GM19438 (cell line): Measurements from ENCODE around the gene ZNG1A.
"Not testable (repeated sequence)": the region's sequence is repeated elsewhere in the genome, so short reads cannot be mapped to it uniquely, and the experiment has no call there.

Experiments used
- ATAC-seq: cut with Tn5 transposase; IDR thresholded peaks from one replicate; pipeline ENCODE4 v1.9.1; 2021; ENCODE audit warnings: low read depth; ENCODE audit not compliant: unreplicated experiment

ZNG1A gene

GRCh38 chr9:99867-100266, 79.0 kb downstream of the ZNG1A start:
- not testable (repeated sequence) for ATAC-seq

- ATAC-seq = not testable (repeated sequence)
Measured at GRCh38 chr9:98775-99174, 80.1 kb downstream of the ZNG1A start.

- ATAC-seq = not testable (repeated sequence)
Measured at GRCh38 chr9:94992-95391, 83.9 kb downstream of the ZNG1A start.

GRCh38 chr9:94323-94722, 84.5 kb downstream of the ZNG1A start:
- ATAC-seq = not testable (repeated sequence)

GRCh38 chr9:93909-94308, 84.9 kb downstream of the ZNG1A start:
- ATAC-seq = not testable (repeated sequence)

GRCh38 chr9:90851-91250, 88.0 kb downstream of the ZNG1A start:
- not testable (repeated sequence) for ATAC-seq

GRCh38 chr9:88396-89037, 90.3 kb downstream of the ZNG1A start:
- ATAC-seq = not testable (repeated sequence)

GRCh38 chr9:87860-88259, 91.0 kb downstream of the ZNG1A start:
- ATAC-seq = not testable (repeated sequence)

- ATAC-seq = not testable (repeated sequence)
Measured at GRCh38 chr9:87105-87504, 91.8 kb downstream of the ZNG1A start.

- ATAC-seq = not testable (repeated sequence)
Measured at GRCh38 chr9:86697-87096, 92.2 kb downstream of the ZNG1A start.

GRCh38 chr9:82932-83689, 95.7 kb downstream of the ZNG1A start:
- ATAC-seq = not testable (repeated sequence)

- not testable (repeated sequence) for ATAC-seq
Measured at GRCh38 chr9:78333-78732, 100.5 kb downstream of the ZNG1A start.

- not testable (repeated sequence) for ATAC-seq
Measured at GRCh38 chr9:76389-76788, 102.5 kb downstream of the ZNG1A start.

GRCh38 chr9:73900-74525, 104.8 kb downstream of the ZNG1A start:
- not testable (repeated sequence) for ATAC-seq

GRCh38 chr9:73076-73899, 105.6 kb downstream of the ZNG1A start:
- not testable (repeated sequence) for ATAC-seq
